C4-2B (cell line): Measurements from ENCODE around the gene MCMBP.
"Not testable (repeated sequence)": the region's sequence is repeated elsewhere in the genome, so short reads cannot be mapped to it uniquely, and the experiment has no call there.

ENCODE experiments used
- H3K27ac ChIP-seq: fragments of 450-650 bp; 2 replicates; pipeline ENCODE4 v1.5.1; 2017
- ZFX ChIP-seq: fragments of 450-650 bp; IDR thresholded peaks from 2 replicates; pipeline ENCODE4 v1.6.1; 2017
- TF ChIP-seq, protein P1 (sequence below): fragments of 450-650 bp; conservative IDR thresholded peaks from 2 replicates; pipeline ENCODE4 v1.5.1; 2017; ENCODE audit warnings: mild to moderate bottlenecking

MCMBP gene

DNA sequence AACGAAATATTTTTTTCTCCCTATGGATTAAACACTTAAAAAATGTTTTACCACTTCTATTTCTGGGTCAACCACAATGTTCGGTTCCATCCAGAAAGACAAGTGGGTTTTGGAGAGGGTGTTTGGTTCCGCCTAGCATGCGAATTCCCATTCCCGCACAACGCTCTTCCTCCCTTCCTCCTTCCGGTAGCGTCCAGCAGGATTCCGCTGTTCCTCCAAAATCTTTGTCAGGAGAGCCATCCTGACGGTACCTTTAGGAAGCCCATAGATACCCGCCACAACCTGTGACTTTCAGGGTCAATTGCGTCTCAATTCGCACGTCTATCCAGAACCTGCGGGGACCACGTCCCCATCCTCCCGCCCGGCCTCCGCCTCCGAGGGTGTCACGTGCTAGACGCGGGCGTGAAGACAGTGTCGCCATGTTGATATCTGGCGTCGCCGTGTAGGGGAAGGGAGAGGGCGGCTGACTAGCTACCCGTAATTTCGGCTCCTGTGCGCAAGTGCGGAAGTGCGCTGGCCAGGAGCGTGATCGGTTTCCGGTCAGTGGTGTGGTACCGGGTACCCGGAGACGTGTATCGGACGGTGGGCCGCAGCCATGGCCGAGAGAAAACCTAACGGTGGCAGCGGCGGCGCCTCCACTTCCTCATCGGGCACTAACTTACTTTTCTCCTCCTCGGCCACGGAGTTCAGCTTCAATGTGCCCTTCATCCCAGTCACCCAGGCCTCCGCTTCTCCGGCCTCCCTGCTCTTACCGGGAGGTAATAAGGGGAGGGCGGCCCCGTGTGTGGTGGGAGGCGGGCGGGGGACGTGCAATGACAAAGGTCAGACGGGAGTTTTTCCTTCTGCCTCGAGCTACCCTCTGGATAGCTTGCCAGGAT is 19.8 kb upstream of the MCMBP start, which contains the start of gene SEC23IP:
Gene SEC23IP, plus strand, starts transcription at position 543 of the 878 bp plus-strand sequence. Its CDS starts 53 bp downstream, at position 596.
- H3K27ac ChIP-seq: peak within 1 kb of the TSS; percentile 94
- peak; percentile 56 for TF ChIP-seq ZFX
- TF ChIP-seq, protein P1, sequence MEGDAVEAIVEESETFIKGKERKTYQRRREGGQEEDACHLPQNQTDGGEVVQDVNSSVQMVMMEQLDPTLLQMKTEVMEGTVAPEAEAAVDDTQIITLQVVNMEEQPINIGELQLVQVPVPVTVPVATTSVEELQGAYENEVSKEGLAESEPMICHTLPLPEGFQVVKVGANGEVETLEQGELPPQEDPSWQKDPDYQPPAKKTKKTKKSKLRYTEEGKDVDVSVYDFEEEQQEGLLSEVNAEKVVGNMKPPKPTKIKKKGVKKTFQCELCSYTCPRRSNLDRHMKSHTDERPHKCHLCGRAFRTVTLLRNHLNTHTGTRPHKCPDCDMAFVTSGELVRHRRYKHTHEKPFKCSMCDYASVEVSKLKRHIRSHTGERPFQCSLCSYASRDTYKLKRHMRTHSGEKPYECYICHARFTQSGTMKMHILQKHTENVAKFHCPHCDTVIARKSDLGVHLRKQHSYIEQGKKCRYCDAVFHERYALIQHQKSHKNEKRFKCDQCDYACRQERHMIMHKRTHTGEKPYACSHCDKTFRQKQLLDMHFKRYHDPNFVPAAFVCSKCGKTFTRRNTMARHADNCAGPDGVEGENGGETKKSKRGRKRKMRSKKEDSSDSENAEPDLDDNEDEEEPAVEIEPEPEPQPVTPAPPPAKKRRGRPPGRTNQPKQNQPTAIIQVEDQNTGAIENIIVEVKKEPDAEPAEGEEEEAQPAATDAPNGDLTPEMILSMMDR: no peak

DNA sequence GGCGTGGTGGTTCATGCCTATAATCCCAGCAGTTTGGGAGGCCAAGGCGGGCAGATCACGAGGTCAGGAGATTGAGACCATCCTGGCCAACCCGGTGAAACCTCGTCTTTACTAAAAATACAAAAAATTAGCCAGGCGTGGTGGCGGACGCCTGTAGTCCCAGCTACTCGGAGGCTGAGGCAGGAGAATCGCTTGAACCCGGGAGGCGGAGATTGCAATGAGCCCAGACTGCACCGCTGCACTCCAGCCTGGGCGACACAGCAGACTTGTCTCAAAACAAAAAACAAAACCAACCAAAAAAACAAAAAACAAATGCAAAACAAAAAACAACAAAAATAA is 19.2 kb upstream of the MCMBP start:
- peak overlapping the region; percentile 94 for H3K27ac ChIP-seq

DNA sequence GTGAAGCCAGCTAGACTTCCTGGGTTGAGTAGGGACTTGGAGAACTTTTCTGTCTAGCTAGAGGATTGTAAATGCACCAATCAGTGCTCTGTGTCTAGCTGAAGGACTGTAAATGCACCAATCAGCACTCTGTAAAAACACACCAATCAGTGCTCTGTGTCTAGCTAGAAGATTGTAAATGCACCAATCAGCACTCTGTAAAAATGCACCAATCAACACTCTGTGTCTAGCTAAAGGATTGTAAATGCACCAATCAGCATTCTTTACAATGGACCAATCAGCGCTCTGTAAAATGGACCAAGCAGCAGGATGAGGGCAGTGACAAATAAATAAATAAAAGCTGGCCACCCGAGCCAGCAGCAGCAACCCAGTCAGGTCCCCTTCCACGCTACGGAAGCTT is 17.7 kb upstream of the MCMBP start:
- not testable (repeated sequence) for H3K27ac ChIP-seq

DNA sequence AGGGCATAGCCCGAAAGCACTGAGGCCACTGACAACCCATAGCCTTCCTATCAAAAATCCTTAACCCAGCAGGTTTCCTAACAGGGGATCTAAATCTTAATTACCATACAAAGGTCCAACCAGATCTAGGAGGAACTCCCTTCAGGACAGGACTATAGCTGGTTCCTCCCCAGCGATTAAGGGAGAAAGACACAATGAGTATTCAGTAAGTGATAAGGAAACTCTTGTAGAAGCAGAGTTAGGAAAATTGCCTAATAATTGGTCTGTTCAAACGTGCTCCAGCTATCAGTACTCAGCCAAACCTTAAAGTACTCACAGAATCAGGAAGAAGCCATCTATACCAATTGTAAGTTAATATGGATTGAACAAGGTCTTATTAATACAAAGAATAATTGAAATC is 16.6 kb upstream of the MCMBP start:
- not testable (repeated sequence) for H3K27ac ChIP-seq

DNA sequence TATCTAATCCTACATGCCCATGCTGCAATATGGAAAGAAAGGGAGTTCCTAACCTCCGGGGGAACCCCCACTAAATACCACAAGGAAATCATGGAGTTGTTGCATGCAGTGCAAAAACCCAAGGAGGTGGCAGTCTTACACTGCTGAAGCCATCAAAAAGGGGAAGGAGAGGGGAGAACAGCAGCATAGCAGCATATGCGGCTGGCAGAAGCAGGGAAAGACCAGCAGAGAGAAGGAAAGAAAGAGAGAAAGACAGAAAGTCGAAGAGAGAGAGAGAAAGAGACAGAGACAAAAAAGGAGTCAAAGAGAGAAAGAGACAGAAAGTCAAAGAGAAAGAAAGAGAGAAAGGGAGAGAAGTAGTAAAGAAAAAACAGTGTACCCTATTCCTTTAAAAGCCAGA is 16.1 kb upstream of the MCMBP start:
- not testable (repeated sequence) for H3K27ac ChIP-seq

DNA sequence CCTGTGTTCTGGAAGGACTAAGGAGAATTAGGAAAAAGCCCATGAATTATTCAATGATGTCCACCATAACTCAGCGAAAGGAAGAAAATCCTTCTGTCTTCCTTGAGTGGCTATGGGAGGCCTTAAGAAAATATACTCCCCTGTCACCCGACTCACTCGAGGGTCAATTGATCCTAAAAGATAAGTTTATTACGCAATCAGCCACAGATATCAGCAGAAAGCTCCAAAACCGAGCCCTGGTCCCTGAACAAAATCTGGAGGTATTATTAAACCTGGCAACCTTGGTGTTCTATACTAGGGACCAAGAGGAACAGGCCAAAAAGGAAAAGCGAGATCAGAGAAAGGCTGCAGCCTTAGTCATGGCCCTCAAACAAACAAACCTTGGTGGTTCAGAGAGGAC is 13.4 kb upstream of the MCMBP start:
- not testable (repeated sequence) for H3K27ac ChIP-seq

DNA sequence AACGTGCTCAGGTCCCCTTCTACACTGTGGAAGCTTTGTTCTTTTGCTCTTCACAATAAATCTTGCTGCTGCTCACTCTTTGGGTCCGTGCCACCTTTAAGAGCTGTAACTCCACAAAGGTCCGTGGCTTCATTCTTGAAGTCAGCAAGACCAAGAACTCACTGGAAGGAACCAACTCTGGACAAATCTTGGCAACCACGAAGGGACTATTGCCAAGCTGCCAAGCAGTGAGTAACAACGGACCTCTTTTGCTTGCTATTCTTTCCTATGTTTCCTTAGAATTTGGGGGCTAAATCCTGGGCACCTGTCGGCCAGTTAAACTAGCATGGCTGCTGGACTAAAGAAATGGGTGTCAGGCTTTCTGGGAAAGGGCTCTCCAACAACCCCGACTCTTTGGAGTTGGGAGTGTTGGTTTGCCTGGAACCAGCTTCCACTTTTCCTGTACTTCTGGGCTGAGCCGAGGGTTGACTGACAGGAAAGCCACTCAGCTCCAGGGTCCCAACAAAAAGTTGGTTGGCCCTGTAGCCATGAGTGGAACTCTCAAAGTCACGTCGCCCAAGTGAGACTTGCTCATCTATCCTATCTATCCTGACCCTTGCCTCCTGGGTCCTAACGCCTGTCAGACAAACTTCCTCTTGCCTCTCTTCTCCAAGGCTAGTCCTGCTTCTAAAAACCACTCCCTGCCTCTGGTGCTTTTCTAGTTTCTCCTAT is 11.4 kb upstream of the MCMBP start:
- H3K27ac ChIP-seq: not testable (repeated sequence)

DNA sequence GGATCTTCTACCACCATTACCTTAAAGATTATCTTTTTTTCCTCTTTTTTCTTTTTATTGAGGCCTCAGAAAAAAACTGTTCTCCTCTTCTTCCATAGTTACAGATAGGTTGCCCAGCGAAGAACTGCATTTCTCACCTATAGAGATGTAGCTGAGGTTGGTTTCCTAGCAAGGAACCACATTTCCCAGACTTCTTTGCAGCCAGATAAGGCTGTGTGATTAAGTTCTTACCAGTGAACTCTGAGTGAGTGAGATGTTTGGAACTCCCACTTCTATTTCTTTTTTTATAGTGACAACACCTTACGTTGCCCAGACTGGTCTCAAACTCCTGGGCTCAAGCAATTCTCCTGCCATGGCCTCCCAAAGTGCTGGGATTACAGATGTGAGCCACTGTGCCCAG is 5.9 kb upstream of the MCMBP start:
- TF ChIP-seq, protein P1: no peak
- no peak for TF ChIP-seq ZFX
- H3K27ac ChIP-seq: no peak overlapping the region

DNA sequence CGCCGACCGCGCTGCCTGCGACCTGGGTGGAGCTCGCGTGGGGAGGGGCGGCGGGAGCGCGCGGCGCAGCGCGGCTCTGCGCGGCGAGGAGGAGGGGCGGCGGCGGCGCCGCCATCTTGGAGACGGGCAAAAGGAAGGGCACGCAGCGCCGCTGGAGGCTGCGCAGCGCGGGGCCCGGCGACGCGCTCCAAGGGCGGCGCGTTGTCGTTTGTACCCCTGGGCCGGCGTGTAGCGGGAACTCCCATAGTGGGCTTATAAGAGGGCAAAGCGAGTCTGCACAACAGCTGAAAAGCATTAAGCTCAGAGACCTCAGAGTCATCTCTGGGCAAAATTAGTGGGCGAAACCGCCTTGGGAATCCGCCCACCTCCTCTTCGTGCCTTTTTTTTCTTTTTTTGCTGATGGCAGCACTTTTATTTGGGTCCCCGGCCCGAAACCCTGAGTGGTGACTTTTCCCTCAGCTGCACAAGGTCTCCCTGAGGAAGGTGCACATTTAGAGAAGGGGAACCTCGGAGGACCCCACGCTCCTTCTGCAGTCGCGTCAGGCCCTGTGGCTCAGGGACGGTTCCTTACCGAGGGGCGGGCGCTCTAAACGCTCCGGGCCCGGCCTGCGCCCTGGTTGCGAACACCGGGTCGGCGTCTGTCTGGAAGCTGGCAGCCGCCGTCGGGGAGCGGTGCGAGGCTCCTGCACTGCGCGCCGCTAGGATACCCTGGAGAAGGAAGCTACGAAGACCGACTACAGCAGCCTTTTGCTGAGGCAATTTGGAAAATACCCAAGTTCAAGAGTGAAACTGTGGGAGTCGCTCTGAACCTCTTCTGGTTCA is 428 bp upstream of the MCMBP start:
- H3K27ac ChIP-seq: peak overlapping the region; percentile 87
- TF ChIP-seq ZFX: peak; percentile 4; the same call in 1 of the 2 replicates
- TF ChIP-seq, protein P1: no peak

DNA sequence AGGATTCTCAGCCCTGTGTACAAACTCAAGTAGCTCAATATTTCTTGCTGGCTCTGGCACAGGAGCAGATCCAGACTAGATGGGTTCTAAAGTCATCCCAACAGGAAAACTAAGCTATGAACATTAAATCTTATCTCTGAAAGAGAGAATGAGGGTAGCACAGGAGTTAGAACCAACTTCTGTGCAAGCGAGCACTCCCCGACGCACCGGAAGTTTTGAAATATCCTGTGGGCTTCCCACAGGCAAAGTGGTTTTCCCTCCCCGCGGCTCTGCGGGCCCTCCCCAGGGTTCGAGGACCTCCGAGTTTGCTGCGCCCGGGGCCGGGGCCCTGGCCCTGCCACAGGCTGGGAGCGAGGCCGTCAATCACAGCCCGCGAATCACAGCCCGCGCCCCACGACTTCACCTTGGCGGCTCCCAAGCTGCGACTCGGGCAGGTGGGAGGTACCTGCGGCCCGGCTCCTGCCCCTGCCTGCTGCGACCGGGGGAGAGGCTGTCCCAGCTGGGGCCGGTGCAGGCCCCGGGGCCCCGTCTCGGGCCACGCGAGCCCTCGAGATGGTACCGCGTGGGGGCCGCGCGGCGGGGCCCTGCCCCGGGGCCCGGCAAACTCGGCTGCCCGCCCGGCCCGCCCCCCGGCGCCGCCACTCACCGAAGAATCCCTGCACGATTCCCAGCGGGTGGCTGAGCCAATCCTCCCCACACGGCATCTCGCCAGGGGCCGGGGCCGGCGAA is 598 bp downstream of the MCMBP start:
- TF ChIP-seq ZFX: no peak; the same call in 1 of the 2 replicates
- TF ChIP-seq, protein P1: no peak
- peak overlapping the region; percentile 87 for H3K27ac ChIP-seq

DNA sequence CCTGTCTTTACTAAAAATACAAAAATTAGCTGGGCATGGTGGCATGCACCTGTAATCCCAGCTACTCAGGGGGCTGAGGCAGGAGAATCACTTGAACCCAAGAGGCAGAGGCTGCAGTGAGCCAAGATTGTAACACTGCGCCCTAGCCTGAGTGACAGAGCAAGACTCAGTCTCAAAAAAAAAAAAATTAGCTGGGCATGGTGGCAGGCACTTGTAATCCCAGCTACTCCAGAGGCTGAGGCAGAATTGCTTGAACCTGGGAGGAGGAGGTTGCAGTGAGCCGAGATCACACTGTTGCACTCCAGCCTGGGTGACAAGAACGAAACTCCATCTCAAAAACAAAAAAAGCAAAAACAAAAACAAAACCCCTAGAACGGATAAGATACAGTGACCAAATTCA is 3.2 kb downstream of the MCMBP start:
- H3K27ac ChIP-seq: not testable (repeated sequence)
